Ureter (tissue), 1 donor: Measurements from ENCODE around the gene TNS1. TPM values are rescaled to one million over a fixed set of nuclear protein-coding genes. Genes with fewer than 3 reads are reported as not detected.

Source experiments
- total RNA-seq: library from RNA; stranded (reverse); gene quantifications from one replicate; pipeline ENCODE4 v1.2.4, GENCODE V29; 2023
- donor health status: DM: yes; HTN: yes; CAD: no.

The TNS1 gene
- total RNA-seq, 1 donor from 2014 or later = 581 TPM

Other genes starting within 250 kb of the TNS1 start
- gene RUFY4, start 66.3 kb upstream of the TNS1 start, total RNA-seq = 5.6 TPM
- gene CXCR2, start 123.0 kb upstream of the TNS1 start, total RNA-seq = 7.7 TPM
- gene CXCR1, start 164.0 kb upstream of the TNS1 start, total RNA-seq = not detected
- 520 TPM for gene ARPC2, start 214.2 kb upstream of the TNS1 start, total RNA-seq